OCI-LY7 (cell line): Measurements from ENCODE around the gene EPS8L3. TPM values are rescaled to one million over a fixed set of nuclear protein-coding genes. Genes with fewer than 3 reads are reported as not detected.

ENCODE experiments used
- BruUV-seq: library from RNA; stranded (reverse); fragments of 400-500 nt; replicated peaks from 2 replicates; lab custom pipeline; 2021; lab: Mats Ljungman, UMichigan
- CTCF ChIA-PET: fragments of 300-600 bp; sonication (Branson Sonifier 250); formaldehyde crosslinking; loops from one replicate; lab custom pipeline; 2022; ENCODE audit warnings: antibody characterized with exemption; ENCODE audit not compliant: unreplicated experiment; lab: Charles Lee
- POLR2A ChIA-PET: fragments of 300-600 bp; sonication (Branson Sonifier 250); formaldehyde crosslinking; loops from one replicate; lab custom pipeline; 2022; ENCODE audit warnings: antibody characterized with exemption; lab: Charles Lee
- DNase-seq: peaks from one replicate; pipeline ENCODE4 v3.0.0-alpha.2; 2015; ENCODE audit warnings: low spot score
- H2AFZ ChIP-seq: fragments of 200-600 bp; sonication (generic), shearing (Covaris generic); 2 replicates; pipeline ENCODE4 v1.6.1; 2014; ENCODE audit warnings: mild to moderate bottlenecking, antibody characterized with exemption, low read length, moderate library complexity
- H3K27ac ChIP-seq: fragments of 200-600 bp; sonication (generic); 2 replicates; pipeline ENCODE4 v1.5.1; 2014; ENCODE audit warnings: mixed run types, low read depth, mild to moderate bottlenecking, moderate library complexity, low read length, inconsistent platforms; ENCODE audit not compliant: poor library complexity, severe bottlenecking
- H3K36me3 ChIP-seq: fragments of 200-600 bp; sonication (generic); 2 replicates; pipeline ENCODE4 v1.6.1; 2014; ENCODE audit warnings: mild to moderate bottlenecking, antibody characterized with exemption, low read length, moderate library complexity, mixed read lengths; ENCODE audit not compliant: insufficient read depth
- H3K4me1 ChIP-seq: fragments of 200-600 bp; sonication (generic); 2 replicates; pipeline ENCODE4 v1.5.1; 2014; ENCODE audit warnings: mild to moderate bottlenecking, low read length; ENCODE audit not compliant: insufficient read depth, poor library complexity, severe bottlenecking
- H3K4me2 ChIP-seq: fragments of 200-600 bp; sonication (generic); 2 replicates; pipeline ENCODE4 v1.6.1; 2014; ENCODE audit warnings: mild to moderate bottlenecking, low read length
- H3K4me3 ChIP-seq: fragments of 200-600 bp; sonication (generic); 2 replicates; pipeline ENCODE4 v1.5.1; 2014; ENCODE audit warnings: mild to moderate bottlenecking, low read depth, low read length; ENCODE audit not compliant: poor library complexity, severe bottlenecking
- H3K79me2 ChIP-seq: fragments of 200-600 bp; sonication (generic); 2 replicates; pipeline ENCODE4 v1.6.1; 2016; ENCODE audit warnings: low read depth, mild to moderate bottlenecking, low read length, moderate library complexity, mixed read lengths; ENCODE audit not compliant: insufficient read depth
- H3K9me2 ChIP-seq: fragments of 200-600 bp; sonication (generic); 2 replicates; pipeline ENCODE4 v1.6.1; 2016; ENCODE audit warnings: mild to moderate bottlenecking, low read length, mixed read lengths; ENCODE audit not compliant: insufficient read depth
- H3K9me3 ChIP-seq: fragments of 200-600 bp; sonication (generic); 2 replicates; pipeline ENCODE4 v1.6.1; 2014; ENCODE audit warnings: mild to moderate bottlenecking, mixed run types, low read length, mixed read lengths
- H4K20me1 ChIP-seq: fragments of 200-600 bp; sonication (generic); 2 replicates; pipeline ENCODE4 v1.6.1; 2014; ENCODE audit warnings: mild to moderate bottlenecking, antibody characterized with exemption, low read length, moderate library complexity, mixed read lengths; ENCODE audit not compliant: insufficient read depth
- CTCF ChIP-seq: fragments of 200-600 bp; sonication (generic); conservative IDR thresholded peaks from 2 replicates; pipeline ENCODE4 v1.5.1; 2014; ENCODE audit warnings: mild to moderate bottlenecking, antibody characterized with exemption, low read length, moderate library complexity, mixed read lengths
- EZH2phosphoT487 ChIP-seq: fragments of 200-600 bp; sonication (generic); IDR thresholded peaks from 2 replicates; pipeline ENCODE4 v1.6.1; 2018; ENCODE audit warnings: low read depth, borderline replicate concordance, mild to moderate bottlenecking, mixed run types, antibody characterized with exemption, low read length, moderate library complexity, mixed read lengths
- intact Hi-C: fragments of 100-400 bp; cut with micrococcal nuclease; formaldehyde crosslinking; loops from one replicate; pipeline ENCODE4 v1.10.0; 2022; ENCODE audit not compliant: unreplicated experiment
- total RNA-seq, 2 experiments: library from RNA; depleted of rRNA in 1 of 2; stranded (reverse); fragments of >200 nt in 1 of 2; shearing (Covaris generic) in 1 of 2; gene quantifications; 2 replicates each; pipeline ENCODE4 v1.2.3, GENCODE V29; 2014 to 2022

EPS8L3 gene
- total RNA-seq, 2 experiments from 2014 or later: not detected

- Histone ChIP-seq H3K27ac (no peak overlapping the region), H3K4me2 (no peak overlapping the region), H4K20me1 (no peaks in the 10 kb centered on the region), H2AFZ (no peak overlapping the region), H3K79me2 (no peaks in the 10 kb centered on the region), H3K36me3 (no peaks in the 10 kb centered on the region), H3K4me1 (no peaks in the 10 kb centered on the region), H3K4me3 (no peak overlapping the region), H3K9me2 (no peaks in the 10 kb centered on the region), H3K9me3 (no peaks in the 10 kb centered on the region)
- no peak for TF ChIP-seq EZH2phosphoT487
- TF ChIP-seq CTCF: no peak
- ChIA-PET CTCF (no interaction called here), POLR2A (no interaction called here)
- intact Hi-C loops: no loop called here
- no TSS peak for BruUV-seq
- no peak for DNase-seq
Measured at GRCh38 chr1:109728870-109729269, 34.9 kb downstream of the EPS8L3 start.

GRCh38 chr1:109726728-109727373 is 36.9 kb downstream of the EPS8L3 start:
- BruUV-seq: no TSS peak
- H4K20me1 ChIP-seq: no peaks in the 10 kb centered on the region
- H3K9me2 ChIP-seq: no peaks in the 10 kb centered on the region
- no peaks in the 10 kb centered on the region for H3K9me3 ChIP-seq
- no peak overlapping the region for H3K4me2 ChIP-seq
- no peak for DNase-seq
- no peak for TF ChIP-seq CTCF
- TF ChIP-seq EZH2phosphoT487: no peak
- H3K27ac ChIP-seq: no peak overlapping the region
- ChIA-PET CTCF (no interaction called here), POLR2A (no interaction called here)
- no peaks in the 10 kb centered on the region for H3K79me2 ChIP-seq
- H3K36me3 ChIP-seq: no peaks in the 10 kb centered on the region
- H2AFZ ChIP-seq: no peak overlapping the region
- intact Hi-C loops: no loop called here
- H3K4me3 ChIP-seq: no peak overlapping the region
- H3K4me1 ChIP-seq: no peaks in the 10 kb centered on the region

GRCh38 chr1:109726007-109726406 is 37.7 kb downstream of the EPS8L3 start:
- ChIA-PET POLR2A (no interaction called here), CTCF (no interaction called here)
- Histone ChIP-seq H3K36me3 (no peaks in the 10 kb centered on the region), H4K20me1 (no peaks in the 10 kb centered on the region), H3K27ac (no peak overlapping the region), H3K9me3 (no peaks in the 10 kb centered on the region), H2AFZ (no peak overlapping the region), H3K4me1 (no peaks in the 10 kb centered on the region), H3K9me2 (no peaks in the 10 kb centered on the region), H3K4me3 (no peak overlapping the region), H3K4me2 (no peak overlapping the region), H3K79me2 (no peaks in the 10 kb centered on the region)
- BruUV-seq: no TSS peak
- TF ChIP-seq EZH2phosphoT487 (no peak), CTCF (no peak)
- no peak for DNase-seq
- intact Hi-C loops: no loop called here
